ENCODE data around the gene SMTN.
A peak's percentile ranks its signal among the peaks of the same experiment; 100 is the strongest.
"Not testable (repeated sequence)": the region's sequence is repeated elsewhere in the genome, so short reads cannot be mapped to it uniquely, and the experiment has no call there.

SMTN gene

DNA sequence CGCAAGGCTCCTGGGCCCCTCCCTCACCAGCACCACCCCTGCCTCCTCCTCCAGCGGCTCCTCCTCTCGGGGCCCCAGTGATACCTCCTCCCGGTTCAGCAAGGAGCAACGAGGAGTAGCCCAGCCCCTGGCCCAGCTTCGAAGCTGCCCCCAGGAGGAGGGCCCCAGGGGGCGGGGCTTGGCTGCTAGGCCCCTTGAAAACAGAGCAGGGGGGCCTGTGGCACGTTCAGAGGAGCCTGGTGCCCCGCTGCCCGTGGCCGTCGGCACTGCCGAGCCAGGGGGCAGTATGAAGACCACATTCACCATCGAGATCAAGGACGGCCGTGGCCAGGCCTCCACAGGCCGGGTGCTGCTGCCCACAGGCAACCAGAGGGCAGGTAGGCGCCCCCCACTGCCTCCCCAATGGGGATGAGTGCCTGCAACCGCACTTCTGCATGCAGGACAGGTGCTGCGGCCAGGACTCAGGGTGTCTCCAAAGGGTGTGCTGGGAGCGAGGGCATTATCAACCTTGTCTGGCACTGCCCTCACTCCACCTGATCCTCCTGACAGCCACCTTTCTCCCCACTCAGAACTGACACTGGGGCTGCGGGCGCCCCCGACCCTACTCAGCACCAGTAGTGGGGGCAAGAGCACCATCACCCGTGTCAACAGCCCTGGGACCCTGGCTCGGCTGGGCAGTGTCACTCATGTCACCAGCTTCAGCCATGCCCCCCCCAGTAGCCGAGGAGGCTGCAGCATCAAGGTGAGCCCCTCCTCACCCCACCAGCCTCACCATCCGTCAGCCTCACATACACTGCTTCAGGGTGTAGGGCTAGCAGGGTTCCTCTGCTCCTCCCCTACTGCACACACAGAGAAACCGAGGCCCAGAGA is 10.2 kb downstream of the SMTN start:
- Histone ChIP-seq H3K36me3 (ENCODE audit: control insufficient read depth in 2 of 2, insufficient read depth in 2 of 2, low read length in 2 of 2) (peaks cover 48 to 61% of the 10 kb centered on the region in 2 donors), H3K27me3 (ENCODE audit: control insufficient read depth in 1 of 2, insufficient read depth in 2 of 2, low read length in 2 of 2) (no peaks in the 10 kb centered on the region), H3K9me3 (ENCODE audit: control insufficient read depth in 2 of 2, low read length in 2 of 2) (no peaks in the 10 kb centered on the region), H3K4me1 (ENCODE audit: control insufficient read depth, insufficient read depth, low read length) (peaks cover 87% of the 10 kb centered on the region), H3K27ac (ENCODE audit: low read length) (peak overlapping the region; percentile 98), H3K4me3 (ENCODE audit: low read length in 2 of 2) (peak overlapping the region; percentile 94 to 95), H3K9ac (ENCODE audit: low read length in 2 of 2) (peak overlapping the region; percentile 92 to 97)

DNA sequence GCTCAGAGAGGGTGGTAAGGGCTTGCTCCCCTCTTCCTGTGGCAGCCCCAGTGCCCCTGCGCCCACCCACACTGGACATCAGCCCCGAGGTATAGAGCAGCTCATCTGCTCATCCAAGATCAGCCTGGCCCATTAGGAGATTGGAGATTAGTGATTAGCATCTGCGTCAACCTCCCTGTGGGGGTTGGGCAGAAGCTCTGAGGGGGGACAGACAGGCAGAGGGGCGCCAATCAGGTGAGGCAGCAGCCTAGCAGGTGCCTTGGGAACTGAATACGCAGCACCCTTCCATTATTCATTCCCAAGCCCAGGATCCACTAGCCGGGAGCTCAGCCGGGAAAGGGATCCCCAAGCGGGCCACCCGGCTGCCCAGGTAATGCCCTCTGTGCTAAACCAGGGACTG is 11.0 kb downstream of the SMTN start:
- Histone ChIP-seq H3K9ac (ENCODE audit: low read length in 2 of 2) (peak overlapping the region; percentile 92 to 97), H3K4me3 (ENCODE audit: low read length in 2 of 2) (peak overlapping the region; percentile 94 to 95), H3K27ac (ENCODE audit: low read length) (peak overlapping the region; percentile 98), H3K4me1 (ENCODE audit: control insufficient read depth, insufficient read depth, low read length) (peaks cover 87% of the 10 kb centered on the region), H3K27me3 (ENCODE audit: control insufficient read depth in 1 of 2, insufficient read depth in 2 of 2, low read length in 2 of 2) (no peaks in the 10 kb centered on the region), H3K9me3 (ENCODE audit: control insufficient read depth in 2 of 2, low read length in 2 of 2) (no peaks in the 10 kb centered on the region), H3K36me3 (ENCODE audit: control insufficient read depth in 2 of 2, insufficient read depth in 2 of 2, low read length in 2 of 2) (peaks cover 56 to 68% of the 10 kb centered on the region in 2 donors)

DNA sequence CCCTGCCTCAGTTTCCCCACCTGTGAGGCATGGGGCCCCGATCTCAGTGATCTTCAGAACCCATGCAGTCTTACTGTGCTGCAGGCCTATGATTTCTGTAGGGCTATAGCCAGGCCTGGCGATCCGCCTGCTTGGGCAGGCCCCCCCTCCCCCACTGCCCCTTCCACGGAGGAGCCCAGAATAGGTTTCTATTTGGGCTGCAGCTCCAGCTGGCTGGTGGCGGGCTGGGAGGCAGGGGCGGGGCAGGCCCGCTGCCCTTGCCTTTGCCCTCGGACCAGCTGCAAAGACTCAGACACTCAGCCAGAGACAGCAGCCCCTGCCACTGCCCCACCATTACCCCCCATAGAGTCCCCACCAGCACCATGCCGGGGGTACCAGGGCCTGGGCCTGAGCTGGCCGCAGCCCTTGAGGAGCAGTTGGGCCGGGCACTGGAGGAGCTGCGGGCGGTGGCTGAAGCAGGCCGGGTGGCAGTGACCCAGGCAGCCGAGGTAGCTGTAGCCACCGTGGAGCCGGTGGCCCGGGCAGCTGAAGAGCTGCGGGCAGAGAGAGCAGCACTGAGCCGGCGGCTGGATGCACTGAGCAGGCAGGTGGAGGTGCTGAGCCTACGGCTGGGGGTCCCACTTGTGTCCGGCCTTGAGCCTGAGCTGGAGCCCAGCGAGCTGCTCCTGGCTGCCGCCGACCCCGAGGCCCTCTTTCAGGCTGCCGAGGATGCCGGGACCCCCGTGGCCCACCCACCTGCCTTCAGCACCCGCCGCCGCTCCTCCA is 12.2 kb downstream of the SMTN start:
- peak overlapping the region; percentile 98 for H3K27ac ChIP-seq (ENCODE audit: low read length)
- H3K36me3 ChIP-seq (ENCODE audit: control insufficient read depth in 2 of 2, insufficient read depth in 2 of 2, low read length in 2 of 2) = peaks cover 61 to 70% of the 10 kb centered on the region in 2 donors
- peaks cover 85% of the 10 kb centered on the region for H3K4me1 ChIP-seq (ENCODE audit: control insufficient read depth, insufficient read depth, low read length)
- peak overlapping the region; percentile 94 to 95 for H3K4me3 ChIP-seq (ENCODE audit: low read length in 2 of 2)
- no peaks in the 10 kb centered on the region for H3K27me3 ChIP-seq (ENCODE audit: control insufficient read depth in 1 of 2, insufficient read depth in 2 of 2, low read length in 2 of 2)
- H3K9ac ChIP-seq (ENCODE audit: low read length in 2 of 2) = peak overlapping the region; percentile 92 to 97
- no peaks in the 10 kb centered on the region for H3K9me3 ChIP-seq (ENCODE audit: control insufficient read depth in 2 of 2, low read length in 2 of 2)

DNA sequence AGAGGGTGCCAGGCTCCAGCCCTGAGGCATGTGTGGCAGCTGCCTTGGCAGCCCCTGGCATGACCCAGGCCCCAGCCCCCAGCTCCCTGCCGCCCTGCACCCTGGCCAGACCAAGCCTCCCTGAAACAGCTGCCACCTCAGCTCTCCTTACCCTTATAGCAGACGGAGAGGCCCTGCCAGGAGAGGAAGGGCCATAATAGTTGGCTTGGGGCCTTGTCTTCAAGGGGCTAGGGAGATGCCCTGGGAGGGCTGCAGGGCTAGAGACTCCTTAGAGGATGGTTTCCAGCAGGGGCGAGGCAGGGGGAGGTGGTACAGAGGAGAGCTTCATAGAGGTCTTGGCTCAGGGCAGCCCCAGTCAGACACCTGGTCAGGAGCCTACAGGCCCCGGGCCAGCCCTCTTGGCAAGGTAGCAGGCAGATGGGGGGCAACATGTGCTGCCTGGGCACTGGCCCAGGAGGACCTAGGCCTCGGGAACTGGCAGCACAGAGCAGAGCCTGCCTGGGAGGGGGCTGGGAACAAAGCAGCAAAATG is 13.0 kb downstream of the SMTN start:
- no peaks in the 10 kb centered on the region for H3K9me3 ChIP-seq (ENCODE audit: control insufficient read depth in 2 of 2, low read length in 2 of 2)
- peaks cover 60 to 67% of the 10 kb centered on the region in 2 donors for H3K36me3 ChIP-seq (ENCODE audit: control insufficient read depth in 2 of 2, insufficient read depth in 2 of 2, low read length in 2 of 2)
- H3K4me1 ChIP-seq (ENCODE audit: control insufficient read depth, insufficient read depth, low read length) = peaks cover 84% of the 10 kb centered on the region
- peak overlapping the region; percentile 98 for H3K27ac ChIP-seq (ENCODE audit: low read length)
- no peaks in the 10 kb centered on the region for H3K27me3 ChIP-seq (ENCODE audit: control insufficient read depth in 1 of 2, insufficient read depth in 2 of 2, low read length in 2 of 2)
- peak overlapping the region; percentile 94 to 95 for H3K4me3 ChIP-seq (ENCODE audit: low read length in 2 of 2)
- peak overlapping the region; percentile 62 to 92 for H3K9ac ChIP-seq (ENCODE audit: low read length in 2 of 2)

DNA sequence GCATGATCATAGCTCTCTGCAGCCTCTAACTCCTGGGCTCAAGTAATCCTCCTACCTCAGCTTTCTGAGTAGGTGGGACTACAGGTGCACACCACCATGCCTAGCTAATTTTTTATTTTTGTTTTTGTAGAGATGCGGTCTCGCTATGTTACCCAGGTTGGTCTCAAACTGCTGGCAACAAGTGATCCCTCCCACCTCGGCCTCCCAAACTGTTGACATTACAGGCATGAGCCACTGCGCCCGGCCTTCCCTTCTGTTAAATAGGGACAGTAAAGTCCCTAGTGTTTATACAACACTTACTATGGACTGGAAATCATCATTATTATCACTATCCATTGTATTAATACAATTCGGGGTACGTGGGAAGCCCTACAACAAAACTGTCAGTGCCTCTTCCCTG is 13.6 kb downstream of the SMTN start:
- Histone ChIP-seq H3K27ac (ENCODE audit: low read length) (peak overlapping the region; percentile 98), H3K4me3 (ENCODE audit: low read length in 2 of 2) (peak overlapping the region; percentile 94 to 95), H3K4me1 (ENCODE audit: control insufficient read depth, insufficient read depth, low read length) (peaks cover 84% of the 10 kb centered on the region), H3K9me3 (ENCODE audit: control insufficient read depth in 2 of 2, low read length in 2 of 2) (no peaks in the 10 kb centered on the region), H3K36me3 (ENCODE audit: control insufficient read depth in 2 of 2, insufficient read depth in 2 of 2, low read length in 2 of 2) (peaks cover 67 to 71% of the 10 kb centered on the region in 2 donors), H3K9ac (ENCODE audit: low read length in 2 of 2) (peak overlapping the region in 1 of 2 donors; percentile 54), H3K27me3 (ENCODE audit: control insufficient read depth in 1 of 2, insufficient read depth in 2 of 2, low read length in 2 of 2) (no peaks in the 10 kb centered on the region)

DNA sequence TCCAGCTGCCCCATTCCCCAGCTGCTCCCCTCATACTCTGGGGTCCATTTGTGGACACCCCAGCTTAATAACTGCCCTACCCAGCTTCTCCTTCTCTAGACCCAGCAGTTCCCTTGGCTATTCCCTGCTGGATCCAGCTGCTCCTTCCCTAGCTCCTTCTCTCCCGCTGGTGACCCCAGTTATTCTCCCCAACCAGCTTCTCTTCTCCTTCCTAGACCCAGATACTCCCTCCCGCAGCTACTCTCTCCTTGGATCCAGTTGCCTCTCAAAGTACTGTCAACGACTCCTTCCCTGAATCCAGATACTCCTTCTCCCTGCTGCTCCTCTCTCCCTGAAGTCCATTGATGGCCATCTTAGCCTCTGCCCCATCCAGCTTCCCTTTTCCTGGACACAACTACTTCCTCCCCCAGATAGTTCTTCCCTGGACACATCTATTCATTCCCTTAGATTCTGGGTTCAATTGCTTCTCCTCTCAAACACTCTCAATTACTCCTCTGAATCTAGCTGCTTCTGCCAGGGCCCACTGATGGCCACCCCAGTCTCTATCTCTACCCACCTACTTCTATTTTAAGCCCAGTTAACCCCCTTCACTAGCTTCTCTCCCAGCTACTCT is 14.6 kb downstream of the SMTN start:
- Histone ChIP-seq H3K4me1 (ENCODE audit: control insufficient read depth, insufficient read depth, low read length) (peaks cover 83% of the 10 kb centered on the region), H3K27ac (ENCODE audit: low read length) (peak overlapping the region; percentile 98), H3K9me3 (ENCODE audit: control insufficient read depth in 2 of 2, low read length in 2 of 2) (no peaks in the 10 kb centered on the region), H3K27me3 (ENCODE audit: control insufficient read depth in 1 of 2, insufficient read depth in 2 of 2, low read length in 2 of 2) (no peaks in the 10 kb centered on the region), H3K9ac (ENCODE audit: low read length in 2 of 2) (peak overlapping the region; percentile 54 to 74), H3K36me3 (ENCODE audit: control insufficient read depth in 2 of 2, insufficient read depth in 2 of 2, low read length in 2 of 2) (peaks cover 74 to 77% of the 10 kb centered on the region in 2 donors), H3K4me3 (ENCODE audit: low read length in 2 of 2) (peak overlapping the region; percentile 94 to 95)

DNA sequence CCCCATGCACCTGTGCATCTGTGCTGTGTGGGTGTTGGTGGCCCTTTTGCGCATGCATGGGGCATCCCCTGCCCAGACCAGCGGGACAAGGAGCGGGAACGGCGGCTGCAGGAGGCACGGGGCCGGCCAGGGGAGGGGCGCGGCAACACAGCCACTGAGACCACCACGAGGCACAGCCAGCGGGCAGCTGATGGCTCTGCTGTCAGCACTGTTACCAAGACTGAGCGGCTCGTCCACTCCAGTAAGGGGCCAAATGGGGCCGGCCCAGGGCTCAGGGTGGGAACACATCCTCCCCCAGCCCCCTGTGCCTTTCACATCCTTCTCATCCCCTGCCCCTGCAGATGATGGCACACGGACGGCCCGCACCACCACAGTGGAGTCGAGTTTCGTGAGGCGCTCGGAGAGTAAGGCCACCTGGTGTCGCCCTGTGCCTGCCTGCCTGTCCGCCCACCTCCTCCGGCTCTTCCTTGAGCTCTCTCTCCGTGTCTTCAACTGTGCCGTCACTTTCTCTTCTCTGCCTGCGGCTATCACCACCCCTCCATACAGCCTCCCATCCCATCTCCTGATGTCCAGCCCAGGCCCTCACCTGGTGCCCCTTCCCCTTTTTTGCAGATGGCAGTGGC is 15.7 kb downstream of the SMTN start:
- peaks cover 73 to 76% of the 10 kb centered on the region in 2 donors for H3K36me3 ChIP-seq (ENCODE audit: control insufficient read depth in 2 of 2, insufficient read depth in 2 of 2, low read length in 2 of 2)
- H3K27ac ChIP-seq (ENCODE audit: low read length) = peak overlapping the region; percentile 98
- no peaks in the 10 kb centered on the region for H3K9me3 ChIP-seq (ENCODE audit: control insufficient read depth in 2 of 2, low read length in 2 of 2)
- peak overlapping the region; percentile 54 to 74 for H3K9ac ChIP-seq (ENCODE audit: low read length in 2 of 2)
- peaks cover 88% of the 10 kb centered on the region for H3K4me1 ChIP-seq (ENCODE audit: control insufficient read depth, insufficient read depth, low read length)
- H3K27me3 ChIP-seq (ENCODE audit: control insufficient read depth in 1 of 2, insufficient read depth in 2 of 2, low read length in 2 of 2) = no peaks in the 10 kb centered on the region
- peak overlapping the region; percentile 41 to 94 for H3K4me3 ChIP-seq (ENCODE audit: low read length in 2 of 2)

DNA sequence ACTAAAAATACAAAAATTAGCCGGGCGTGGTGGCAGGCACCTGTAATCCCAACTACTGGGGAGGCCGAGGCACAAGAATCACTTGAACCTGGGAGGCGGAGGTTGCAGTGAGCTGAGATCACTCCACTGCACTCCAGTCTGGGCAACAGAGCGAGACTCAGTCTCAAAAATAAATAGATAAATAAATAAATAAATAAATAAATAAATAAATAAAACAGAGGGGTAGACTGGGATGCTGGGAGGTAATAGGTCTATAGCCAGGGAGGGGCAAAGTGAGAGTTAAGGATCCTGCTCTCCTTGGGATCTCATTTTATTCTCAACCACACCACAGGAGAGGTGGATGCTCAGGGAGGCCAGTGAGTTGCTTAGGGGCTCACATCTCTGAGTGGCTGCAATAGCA is 16.4 kb downstream of the SMTN start:
- H3K27me3 ChIP-seq (ENCODE audit: control insufficient read depth in 1 of 2, insufficient read depth in 2 of 2, low read length in 2 of 2); H3K9me3 ChIP-seq (ENCODE audit: control insufficient read depth in 2 of 2, low read length in 2 of 2): not testable (repeated sequence)
- peak overlapping the region in 1 of 2 donors; percentile 36 for H3K9ac ChIP-seq (ENCODE audit: low read length in 2 of 2)
- peaks cover 68 to 71% of the 10 kb centered on the region in 2 donors for H3K36me3 ChIP-seq (ENCODE audit: control insufficient read depth in 2 of 2, insufficient read depth in 2 of 2, low read length in 2 of 2)
- peak overlapping the region in 1 of 2 donors; percentile 54 for H3K4me3 ChIP-seq (ENCODE audit: low read length in 2 of 2)
- peak overlapping the region; percentile 99 for H3K27ac ChIP-seq (ENCODE audit: low read length)
- peaks cover 87% of the 10 kb centered on the region for H3K4me1 ChIP-seq (ENCODE audit: control insufficient read depth, insufficient read depth, low read length)

DNA sequence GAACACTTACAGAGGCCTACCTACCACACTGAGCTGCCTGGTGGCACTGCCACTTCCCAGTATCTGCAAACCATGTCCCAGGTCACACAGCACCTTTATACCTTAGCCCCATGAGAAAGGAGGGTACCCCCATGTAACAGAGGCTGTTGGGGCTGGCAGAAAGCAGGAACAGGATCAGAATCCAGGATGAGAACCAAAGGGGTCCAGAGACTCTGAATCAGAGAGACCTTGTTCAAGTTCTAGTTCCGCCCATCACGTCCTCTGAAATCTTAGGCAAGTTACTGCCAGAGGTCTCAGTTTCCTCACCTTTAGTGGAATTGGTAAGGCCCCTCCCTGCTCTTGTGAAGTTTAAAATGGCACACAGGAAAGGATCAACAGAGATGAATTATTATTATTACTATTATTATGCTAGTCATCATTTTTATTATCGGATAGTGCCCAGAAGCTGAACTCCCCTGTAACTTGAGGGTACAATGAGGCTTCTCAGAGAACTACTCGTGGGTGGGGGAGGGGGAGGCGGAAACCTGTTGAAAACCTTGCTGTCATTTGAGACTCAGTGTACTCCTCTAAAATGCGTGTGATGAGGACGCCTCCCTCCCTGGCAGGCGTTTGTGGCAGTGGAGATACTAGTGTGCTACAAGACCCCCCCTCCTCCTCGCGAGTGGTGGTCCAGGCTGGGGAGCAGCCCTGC is 17.0 kb downstream of the SMTN start:
- Histone ChIP-seq H3K4me1 (ENCODE audit: control insufficient read depth, insufficient read depth, low read length) (peaks cover 88% of the 10 kb centered on the region), H3K27ac (ENCODE audit: low read length) (peak overlapping the region; percentile 99), H3K36me3 (ENCODE audit: control insufficient read depth in 2 of 2, insufficient read depth in 2 of 2, low read length in 2 of 2) (peaks cover 67 to 68% of the 10 kb centered on the region in 2 donors), H3K4me3 (ENCODE audit: low read length in 2 of 2) (peak overlapping the region in 1 of 2 donors; percentile 54), H3K27me3 (ENCODE audit: control insufficient read depth in 1 of 2, insufficient read depth in 2 of 2, low read length in 2 of 2) (no peaks in the 10 kb centered on the region), H3K9ac (ENCODE audit: low read length in 2 of 2) (peak overlapping the region in 1 of 2 donors; percentile 36), H3K9me3 (ENCODE audit: control insufficient read depth in 2 of 2, low read length in 2 of 2) (no peaks in the 10 kb centered on the region)

Measured in stomach smooth muscle (tissue), 2 donors.